Activated CD4-positive, alpha-beta T cell treated with anti-CD3 and anti-CD28 coated beads, Interleukin-10, Interleukin-2, amounts not matched to agents 100 ng/mL and 50 ng/mL, durations not matched to agents 16 hours and 8 hours (primary cell): ENCODE measurements around the gene HTRA3.

Experiments used
- DNase-seq: peaks from one replicate; pipeline ENCODE4 v3.0.0-alpha.2; 2020

Gene HTRA3

DNA sequence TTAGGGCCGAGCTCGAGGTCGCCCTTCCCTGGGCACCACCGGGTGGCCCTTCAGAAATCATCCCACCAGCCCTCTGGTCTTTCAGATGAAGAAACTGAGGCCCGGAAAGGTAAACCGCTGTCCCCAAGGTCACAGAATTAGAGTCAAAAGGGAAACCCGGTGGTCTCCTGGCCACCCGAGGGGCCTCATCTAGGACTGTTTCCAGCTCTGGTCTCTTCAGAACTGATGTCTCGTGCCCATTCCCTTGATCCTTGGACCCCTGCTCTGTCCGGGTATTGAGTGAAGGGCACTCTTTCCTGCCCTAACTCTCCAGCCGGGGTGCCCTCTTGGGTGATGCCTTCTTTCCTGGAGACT lies 841 bp downstream of the HTRA3 start:
- DNase-seq, result no peak

DNA sequence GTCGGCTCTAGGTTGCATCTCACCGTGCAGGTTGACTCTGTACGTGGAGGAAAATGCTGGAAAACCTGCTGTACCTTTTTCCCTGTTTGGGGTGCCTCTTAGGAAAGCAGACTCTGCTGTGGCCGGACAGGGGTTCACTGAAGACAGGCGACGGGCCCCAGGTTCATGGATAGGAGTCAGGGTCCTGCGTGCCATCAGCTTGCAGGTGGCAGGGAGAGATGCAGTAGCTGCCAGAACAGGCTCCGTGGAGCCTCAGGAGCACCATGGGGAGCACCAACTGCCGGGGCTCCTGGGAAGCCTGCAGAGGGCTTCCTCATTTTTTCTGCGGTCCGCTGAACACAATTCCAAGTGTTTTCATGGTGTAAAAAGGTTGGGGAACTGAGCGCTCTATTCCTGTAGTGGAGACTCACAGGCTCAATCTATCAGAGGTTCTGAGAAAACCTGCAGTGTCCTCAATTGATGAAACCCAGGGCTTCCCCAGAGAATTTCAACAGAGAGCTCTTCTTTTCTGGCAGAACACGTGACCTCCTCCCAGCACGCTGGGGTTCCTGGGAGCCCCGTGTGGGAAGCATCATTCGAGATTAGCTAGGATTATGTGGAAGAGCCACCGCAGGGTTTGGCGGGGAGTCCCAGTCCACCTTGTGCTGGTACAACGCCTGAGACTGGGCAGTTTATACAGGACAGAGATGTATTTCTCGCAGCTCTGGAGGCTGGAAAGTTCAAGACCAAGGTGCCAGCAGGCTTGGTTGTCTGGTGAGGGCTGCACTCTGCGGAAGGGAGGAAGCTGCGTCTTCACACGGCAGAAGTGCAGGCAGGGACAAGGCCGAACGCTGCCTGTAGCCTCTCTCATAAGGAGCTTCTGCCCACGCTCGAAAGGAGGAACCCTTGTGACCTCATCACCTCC lies 1.6 kb downstream of the HTRA3 start:
- no peak for DNase-seq

DNA sequence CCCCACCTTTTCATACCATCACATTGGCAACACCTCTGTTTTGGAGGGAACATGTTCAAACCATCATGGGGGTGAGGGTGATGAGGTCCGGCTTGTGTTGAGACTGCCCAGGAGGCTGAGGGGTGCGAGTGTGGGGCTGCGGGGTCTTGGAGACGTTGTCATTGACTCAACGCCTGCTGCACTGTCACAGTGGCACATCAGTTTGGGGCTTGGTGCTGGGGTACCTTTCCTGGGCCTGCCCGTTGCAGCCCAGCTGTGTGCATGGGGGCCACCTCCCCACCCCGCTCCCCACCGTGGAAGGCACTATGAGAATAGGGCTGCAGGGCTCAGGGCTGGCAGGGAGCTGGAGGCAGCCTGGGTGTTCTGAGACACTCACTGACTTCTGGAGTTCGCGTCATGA lies 2.3 kb downstream of the HTRA3 start:
- DNase-seq, result no peak

- DNase-seq, result no peak
These were observed 3.2 kb downstream of the HTRA3 start for GRCh38 chr4:8272472-8273428.

DNA sequence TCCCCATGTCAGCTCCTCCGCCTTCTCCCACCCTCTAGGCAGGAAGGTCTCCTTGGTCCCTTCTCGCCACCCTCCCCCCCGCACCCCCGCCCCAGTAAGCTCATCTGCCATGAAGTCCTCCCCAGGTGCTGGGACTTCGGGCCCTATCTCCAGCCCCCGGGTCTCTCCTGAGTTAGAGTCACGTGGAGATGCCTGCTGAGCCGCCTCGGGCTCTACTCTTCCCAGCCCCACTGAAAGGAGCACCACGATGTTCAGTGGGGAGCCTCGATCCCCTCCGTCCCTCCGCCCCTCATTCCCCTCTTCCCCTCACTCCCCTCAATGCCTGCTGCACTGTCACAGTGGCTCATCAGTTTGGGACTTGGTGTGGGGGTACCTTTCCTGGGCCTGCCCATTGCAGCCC lies 3.9 kb downstream of the HTRA3 start:
- DNase-seq, result no peak

- no peak for DNase-seq
These were observed 4.6 kb downstream of the HTRA3 start for GRCh38 chr4:8274066-8274652.

- DNase-seq, result no peak
These were observed 5.4 kb downstream of the HTRA3 start for GRCh38 chr4:8274765-8275547.

DNA sequence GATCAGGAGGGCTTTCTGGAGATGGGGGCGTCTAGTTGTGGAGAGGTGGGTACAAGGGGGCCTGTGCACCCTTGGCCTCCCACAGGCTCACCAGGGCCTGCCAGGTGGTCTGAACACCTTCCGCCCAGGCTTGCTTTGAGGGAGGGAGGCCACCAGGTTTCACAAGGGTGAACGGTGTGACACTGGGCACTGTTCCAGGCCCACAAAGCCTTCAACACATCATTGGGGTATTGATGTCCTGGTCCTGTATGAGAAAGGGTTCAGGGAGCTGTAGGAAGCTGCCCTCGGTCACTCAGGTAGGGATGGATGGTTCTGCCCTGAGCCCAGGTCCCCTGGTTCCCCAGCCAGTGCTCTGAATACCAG lies 6.0 kb downstream of the HTRA3 start:
- DNase-seq, result no peak

DNA sequence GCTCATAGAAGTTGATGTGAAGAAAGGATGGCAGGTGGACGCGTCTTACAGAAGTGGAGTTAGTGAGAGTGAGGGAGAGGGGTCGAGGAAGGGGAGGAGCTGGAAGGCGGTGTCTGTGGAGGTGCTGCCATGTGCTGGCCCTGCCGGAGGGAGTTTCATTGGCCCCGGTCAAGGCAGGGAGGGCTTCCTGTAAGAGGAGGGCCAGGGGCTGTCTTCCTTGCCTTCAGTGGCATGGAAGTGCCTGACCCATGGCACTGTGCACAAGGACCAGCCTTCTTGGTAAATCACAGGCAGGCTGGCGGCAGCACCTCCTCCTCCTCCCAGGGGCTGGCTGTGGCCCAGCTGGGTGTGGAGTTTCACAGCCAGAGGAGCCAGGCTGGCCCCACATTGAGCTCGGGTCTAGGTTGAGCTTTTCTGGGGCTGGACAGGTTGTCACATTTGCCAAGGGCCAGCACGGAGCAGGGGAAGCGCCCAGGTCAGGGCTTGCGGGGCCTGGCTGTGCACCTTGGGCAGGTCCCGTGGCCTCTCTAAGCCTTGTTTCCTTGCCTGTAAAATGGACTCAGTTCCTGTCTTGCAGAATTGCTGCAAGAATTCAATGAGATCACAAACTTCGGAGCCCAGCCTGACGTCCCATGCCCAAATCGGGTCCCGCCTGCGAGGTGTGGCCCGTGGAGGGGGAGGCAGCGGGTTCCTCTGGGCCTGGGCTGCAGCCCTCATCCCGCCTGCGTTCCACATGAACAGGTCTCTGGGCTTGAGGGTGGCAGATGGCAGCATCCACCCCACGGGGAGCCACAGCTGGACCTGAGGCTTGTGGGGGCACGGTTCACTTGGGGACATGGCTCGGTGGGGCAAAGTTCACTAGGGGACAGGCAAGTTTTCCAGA lies 7.0 kb downstream of the HTRA3 start:
- no peak for DNase-seq

DNA sequence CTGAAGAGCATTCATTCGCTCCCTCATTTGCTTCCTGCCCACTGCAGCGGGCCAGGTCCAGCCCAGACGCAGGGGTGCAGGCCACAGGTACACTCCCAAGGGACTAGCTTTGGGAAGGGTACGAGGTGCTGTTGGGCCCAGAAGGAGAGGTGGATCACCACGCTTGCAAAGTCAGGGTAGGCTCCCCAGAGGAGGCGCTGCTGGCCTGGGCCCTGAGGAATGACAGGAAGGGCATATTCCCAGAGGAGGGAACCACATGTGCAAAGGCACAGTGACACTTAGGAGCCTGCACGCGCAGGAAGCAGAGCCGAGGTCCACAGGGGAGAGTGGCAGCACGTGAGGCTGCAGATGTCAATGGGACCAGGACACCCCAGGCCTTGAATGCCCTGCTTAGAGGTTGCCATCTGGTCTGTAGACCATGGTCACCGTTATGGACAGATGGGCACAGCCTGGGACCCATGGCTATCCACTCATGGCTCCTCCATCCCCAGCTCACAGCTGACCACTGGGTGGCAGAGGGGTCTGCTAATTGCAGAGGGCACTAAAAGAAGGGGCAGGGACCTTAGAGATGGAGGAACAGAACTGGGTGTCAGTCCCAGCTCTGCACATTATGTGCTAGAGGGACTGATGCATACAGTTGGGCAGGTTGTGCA lies 7.9 kb downstream of the HTRA3 start:
- DNase-seq, result no peak

DNA sequence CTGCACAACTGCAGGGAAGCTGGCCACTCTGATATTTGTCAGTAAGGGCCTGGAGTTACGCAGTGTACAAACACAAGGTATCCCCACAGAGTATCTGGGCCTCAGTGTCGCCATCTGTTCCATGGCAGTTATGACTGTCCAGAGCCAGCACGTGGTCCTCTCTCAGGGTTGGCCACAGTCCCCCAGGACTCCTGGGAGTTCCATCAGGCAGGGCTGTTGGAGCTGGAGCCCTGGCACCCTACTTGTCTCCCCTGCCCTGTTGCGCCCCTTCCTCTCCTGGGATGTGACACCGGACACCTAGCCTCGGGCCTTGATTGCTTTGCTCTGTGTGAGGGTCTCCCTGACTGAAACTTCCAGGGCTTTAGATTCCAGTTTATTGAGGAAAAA lies 8.4 kb downstream of the HTRA3 start:
- DNase-seq, result no peak

DNA sequence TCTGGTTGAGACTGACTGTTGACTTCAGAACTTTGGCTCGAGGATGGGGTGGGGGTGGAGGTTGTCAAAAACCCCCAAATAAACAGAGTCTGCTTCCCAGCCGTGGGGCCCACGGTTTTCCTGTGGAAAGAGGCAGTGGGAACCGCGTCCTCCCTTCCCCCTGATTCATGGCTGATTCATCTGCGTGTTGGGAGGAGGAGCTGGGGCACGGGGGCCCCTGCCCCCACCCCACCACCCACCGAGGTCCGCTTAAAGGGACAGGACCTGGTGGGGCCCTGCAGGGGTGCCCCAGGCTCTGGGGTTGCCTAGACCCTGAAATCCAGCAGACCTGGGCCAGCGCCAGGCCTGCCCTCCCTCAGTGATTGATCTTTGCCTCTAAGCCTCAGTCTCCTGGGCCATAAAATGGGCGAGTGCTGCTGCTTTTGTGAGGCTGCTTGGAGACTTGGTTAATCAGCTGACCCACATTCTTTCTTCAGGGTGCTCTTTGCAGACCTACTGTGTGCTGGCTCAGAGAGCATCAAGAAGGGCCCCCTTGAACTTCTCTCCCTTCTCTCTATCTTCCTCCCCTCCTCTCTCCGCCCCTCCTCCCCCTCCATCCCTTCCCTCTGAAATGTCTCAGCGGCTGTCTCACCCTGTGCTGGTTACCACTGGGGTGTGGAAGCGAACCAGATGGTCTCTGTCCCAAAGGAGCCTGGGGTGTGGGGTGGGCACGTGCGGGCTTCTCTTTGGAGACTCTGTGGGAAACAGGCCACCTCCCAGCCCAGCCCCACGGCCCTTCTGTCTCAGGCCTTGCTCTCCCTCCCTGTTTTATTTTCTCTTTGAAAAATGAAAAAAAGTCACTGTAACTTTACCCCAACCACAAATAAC lies 9.1 kb downstream of the HTRA3 start:
- no peak for DNase-seq

GRCh38 chr4:8279321-8280157 lies 10.0 kb downstream of the HTRA3 start:
- no peak for DNase-seq

- DNase-seq, result no peak
These were observed 10.8 kb downstream of the HTRA3 start for GRCh38 chr4:8280158-8280875.

DNA sequence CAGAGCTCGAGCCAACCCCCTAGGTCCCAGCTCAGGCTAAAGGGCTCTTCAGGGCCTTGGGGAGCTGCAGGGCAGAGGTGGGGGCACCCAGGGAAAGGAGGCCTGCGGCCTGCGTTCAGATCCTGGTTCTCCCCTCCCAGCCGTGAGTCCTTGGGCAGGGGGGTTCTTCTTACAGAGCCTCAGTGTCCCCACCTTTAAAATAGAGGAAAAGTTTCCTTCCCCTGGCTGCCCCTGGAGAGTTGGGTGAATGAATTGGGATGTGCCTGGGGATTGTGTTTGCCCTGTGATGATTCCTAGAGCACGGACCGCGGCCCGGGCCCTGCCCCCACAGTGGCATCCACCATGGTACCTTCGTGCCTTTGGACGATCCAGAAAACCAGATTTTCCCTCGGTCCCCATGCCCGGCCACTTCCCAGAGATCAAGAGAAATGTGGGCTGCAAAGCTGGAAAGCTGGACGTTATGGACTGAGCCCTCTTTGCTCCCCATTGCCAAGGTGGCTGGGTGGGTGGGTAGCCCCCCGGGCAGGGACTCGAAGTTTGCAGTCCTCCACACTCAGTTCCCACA lies 11.4 kb downstream of the HTRA3 start:
- DNase-seq, result no peak

DNA sequence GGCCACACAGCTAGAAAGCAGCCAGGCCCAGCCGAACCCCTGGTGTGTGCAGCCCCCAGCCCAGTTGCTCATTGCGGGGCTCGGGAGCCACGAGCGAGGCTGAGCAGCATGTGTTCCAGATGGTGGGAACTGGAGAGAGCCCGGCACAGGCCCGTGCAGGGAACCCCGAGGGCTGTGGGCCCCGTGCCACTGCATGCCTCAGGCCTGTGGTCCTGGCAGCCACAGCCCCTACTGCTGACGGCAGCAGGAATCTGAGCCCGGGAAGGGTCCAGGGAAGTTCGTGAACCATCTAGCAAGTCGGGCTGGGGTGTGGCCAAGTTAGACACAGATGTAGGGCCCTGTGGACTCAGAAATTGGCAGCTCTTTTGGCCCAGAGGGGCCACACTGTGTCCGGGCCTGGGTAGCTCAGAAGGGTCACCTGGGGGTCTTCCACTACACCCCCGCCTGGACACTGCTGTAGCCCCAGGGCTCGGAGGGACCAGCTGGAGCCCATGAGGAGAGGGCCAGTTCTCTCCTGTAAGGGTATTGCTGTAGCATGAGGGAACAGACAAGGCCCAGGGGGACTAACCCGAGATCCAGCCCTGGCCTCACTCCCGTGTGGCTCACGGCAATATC lies 12.1 kb downstream of the HTRA3 start:
- DNase-seq, result no peak

GRCh38 chr4:8282134-8282641 lies 12.6 kb downstream of the HTRA3 start:
- DNase-seq, result no peak

DNA sequence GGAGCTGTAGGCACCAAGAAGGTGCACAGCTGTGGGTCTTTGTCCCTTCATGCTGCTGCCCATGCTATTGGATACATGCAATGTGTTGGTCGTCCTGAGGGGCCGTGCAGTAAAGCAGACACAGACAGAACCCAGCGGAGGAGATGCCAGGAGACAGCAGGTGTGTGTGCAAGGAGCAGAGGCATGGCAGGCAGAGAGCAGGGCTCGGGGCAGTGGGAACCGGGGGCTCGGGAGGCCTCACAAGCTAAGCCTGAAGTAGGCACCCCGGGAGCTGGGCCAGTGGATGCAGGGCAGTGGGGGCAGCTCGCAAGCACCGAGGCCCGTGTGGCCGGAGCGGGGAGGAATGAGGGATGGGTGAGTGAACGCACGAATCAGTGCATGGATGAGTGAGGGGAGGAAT lies 13.2 kb downstream of the HTRA3 start:
- no peak for DNase-seq
